Measurements from ENCODE around the gene ZRSR2.

The ZRSR2 gene

GRCh38 chrX:15854080-15854655 is 63.9 kb downstream of the ZRSR2 start:
- peak; percentile 12 for DNase-seq

- DNase-seq = peak; percentile 89
These were observed 64.7 kb downstream of the ZRSR2 start, which contains the start of gene AP1S2 for GRCh38 chrX:15854712-15855567. TSS of gene AP1S2 (minus strand) at chrX:15854813. CDS start at chrX:15852524, 2,289 bp downstream.

GRCh38 chrX:15855568-15856221 is 65.4 kb downstream of the ZRSR2 start:
- DNase-seq = no peak

GRCh38 chrX:15856222-15856587 is 65.9 kb downstream of the ZRSR2 start:
- no peak for DNase-seq

- DNase-seq = no peak
These were observed 66.4 kb downstream of the ZRSR2 start for GRCh38 chrX:15856636-15857035.

GRCh38 chrX:15858051-15858450 is 67.8 kb downstream of the ZRSR2 start:
- DNase-seq = no peak

- DNase-seq = no peak
These were observed 70.6 kb downstream of the ZRSR2 start for GRCh38 chrX:15860921-15861320.

- no peak for DNase-seq
These were observed 73.7 kb downstream of the ZRSR2 start for GRCh38 chrX:15864023-15864422.

- DNase-seq = no peak
These were observed 74.3 kb downstream of the ZRSR2 start for GRCh38 chrX:15864629-15865028.

GRCh38 chrX:15866147-15866546 is 75.9 kb downstream of the ZRSR2 start:
- no peak for DNase-seq

- DNase-seq = no peak
These were observed 79.4 kb downstream of the ZRSR2 start for GRCh38 chrX:15869695-15870094.

GRCh38 chrX:15870310-15870709 is 80.0 kb downstream of the ZRSR2 start:
- no peak for DNase-seq

Measured in HCEC 1CT (cell line).